ENCODE results near the gene PRDM8. TPM values are rescaled to one million over a fixed set of nuclear protein-coding genes. Genes with fewer than 3 reads are reported as not detected.

Gene PRDM8
- total RNA-seq, 1 donor from 2014 or later, result 1.6 TPM

GRCh38 chr4:80204433-80205011 is 7.2 kb downstream of the PRDM8 start:
- no peak for TF ChIP-seq CTCF (IDR thresholded peaks at IDR 0.05; ENCODE audit: unreplicated experiment)
- no peaks in the 10 kb centered on the region for H3K9me3 Mint-ChIP-seq
- H3K4me1 Mint-ChIP-seq, result peaks cover 11% of the 10 kb centered on the region
- H3K36me3 Mint-ChIP-seq, result peaks cover 3% of the 10 kb centered on the region
- peaks cover 90% of the 10 kb centered on the region for H3K27me3 Mint-ChIP-seq (ENCODE audit: low read depth)
- no peak for DNase-seq (ENCODE audit: low spot score in 2 of 2, unreplicated experiment in 2 of 2)
- H3K27ac Mint-ChIP-seq, result no peak overlapping the region
- H3K4me3 Mint-ChIP-seq, result no peak overlapping the region

- H3K4me1 Mint-ChIP-seq, result peaks cover 10% of the 10 kb centered on the region
- H3K36me3 Mint-ChIP-seq, result peaks cover 3% of the 10 kb centered on the region
- H3K27ac Mint-ChIP-seq, result no peak overlapping the region
- TF ChIP-seq CTCF (IDR thresholded peaks at IDR 0.05; ENCODE audit: unreplicated experiment), result no peak
- H3K27me3 Mint-ChIP-seq (ENCODE audit: low read depth), result peaks cover 88% of the 10 kb centered on the region
- H3K4me3 Mint-ChIP-seq, result no peak overlapping the region
- DNase-seq (ENCODE audit: low spot score in 2 of 2, unreplicated experiment in 2 of 2), result no peak
- H3K9me3 Mint-ChIP-seq, result no peaks in the 10 kb centered on the region
Measured at GRCh38 chr4:80206111-80206510, 8.8 kb downstream of the PRDM8 start.

- Mint-ChIP-seq H3K9me3 (no peaks in the 10 kb centered on the region), H3K4me1 (peaks cover 4% of the 10 kb centered on the region), H3K36me3 (peaks cover 3% of the 10 kb centered on the region), H3K27me3 (ENCODE audit: low read depth) (peaks cover 87% of the 10 kb centered on the region), H3K4me3 (no peak overlapping the region), H3K27ac (no peak overlapping the region)
- no peak for DNase-seq (ENCODE audit: low spot score in 2 of 2, unreplicated experiment in 2 of 2)
- no peak for TF ChIP-seq CTCF (IDR thresholded peaks at IDR 0.05; ENCODE audit: unreplicated experiment)
Measured at GRCh38 chr4:80206521-80207171, 9.3 kb downstream of the PRDM8 start.

GRCh38 chr4:80207172-80207583 is 9.9 kb downstream of the PRDM8 start:
- Mint-ChIP-seq H3K4me1 (peaks cover 5% of the 10 kb centered on the region), H3K36me3 (peaks cover 3% of the 10 kb centered on the region), H3K27ac (no peak overlapping the region), H3K27me3 (ENCODE audit: low read depth) (peaks cover 85% of the 10 kb centered on the region), H3K4me3 (no peak overlapping the region), H3K9me3 (no peaks in the 10 kb centered on the region)
- no peak for TF ChIP-seq CTCF (IDR thresholded peaks at IDR 0.05; ENCODE audit: unreplicated experiment)
- no peak for DNase-seq (ENCODE audit: low spot score in 2 of 2, unreplicated experiment in 2 of 2)

GRCh38 chr4:80207664-80208063 is 10.4 kb downstream of the PRDM8 start:
- Mint-ChIP-seq H3K9me3 (no peaks in the 10 kb centered on the region), H3K4me3 (no peak overlapping the region)
- no peak for TF ChIP-seq CTCF (IDR thresholded peaks at IDR 0.05; ENCODE audit: unreplicated experiment)

More at GRCh38 chr4:80207664-80208063, 10.4 kb downstream of the PRDM8 start:
- Mint-ChIP-seq H3K4me1 (peaks cover 5% of the 10 kb centered on the region), H3K27ac (no peak overlapping the region), H3K36me3 (peaks cover 3% of the 10 kb centered on the region), H3K27me3 (ENCODE audit: low read depth) (peaks cover 86% of the 10 kb centered on the region)
- DNase-seq (ENCODE audit: low spot score in 2 of 2, unreplicated experiment in 2 of 2), result no peak

All from mesothelial cell of epicardium (in vitro differentiated cells).